GM21526 (cell line): ENCODE measurements around the gene SLC3A2.
"Not testable (repeated sequence)": the region's sequence is repeated elsewhere in the genome, so short reads cannot be mapped to it uniquely, and the experiment has no call there.

ENCODE experiments used
- ATAC-seq: cut with Tn5 transposase; IDR thresholded peaks from one replicate; pipeline ENCODE4 v1.9.1; 2021; ENCODE audit warnings: moderate library complexity; ENCODE audit not compliant: unreplicated experiment, low FRiP score

The SLC3A2 gene

DNA sequence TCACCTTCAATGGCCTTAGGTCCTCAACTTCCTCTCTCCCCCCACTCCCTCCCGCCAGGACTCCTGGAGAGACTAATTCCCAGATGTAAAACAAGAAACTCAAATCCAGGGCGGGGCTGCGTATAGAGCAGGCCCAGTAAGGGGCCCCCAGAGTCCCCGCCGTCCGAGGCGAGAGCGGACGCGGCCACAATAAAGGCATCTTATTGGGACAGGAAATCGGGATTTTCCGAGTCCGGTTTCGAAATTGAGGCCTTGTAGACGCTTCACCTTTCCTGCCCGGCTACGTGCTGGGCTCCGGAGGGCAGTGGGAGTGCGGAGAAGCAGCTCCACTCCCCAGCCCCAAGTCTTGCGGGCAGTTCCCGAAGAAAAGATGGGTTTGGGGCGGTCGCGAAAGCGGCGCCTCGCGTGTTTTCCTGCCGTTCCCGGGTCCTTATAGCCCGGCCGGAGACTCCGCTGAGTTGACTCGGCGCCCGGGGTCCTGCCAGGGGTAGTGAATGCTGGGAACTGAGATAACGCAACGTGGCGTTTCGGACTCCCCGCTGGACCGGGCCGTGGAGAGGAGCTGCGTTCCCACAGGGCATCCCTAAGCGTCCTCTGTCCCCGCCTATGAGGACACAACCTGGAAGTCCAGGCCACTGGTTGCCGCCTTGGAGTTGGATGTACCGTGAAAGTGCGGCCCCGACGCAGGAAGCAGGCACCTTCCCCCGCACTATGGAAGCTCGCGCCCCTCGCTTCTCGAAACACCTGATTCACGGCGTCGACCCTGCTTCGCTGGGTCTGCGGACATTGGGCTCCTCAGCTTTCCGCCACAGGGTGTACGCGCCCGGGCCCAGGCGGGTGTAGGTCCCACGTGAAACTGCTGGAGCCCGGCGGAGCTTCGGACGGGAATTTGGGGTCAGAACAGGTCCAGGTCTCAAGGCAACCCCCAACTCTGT, 45.3 kb downstream of the SLC3A2 start:
- no peak for ATAC-seq

DNA sequence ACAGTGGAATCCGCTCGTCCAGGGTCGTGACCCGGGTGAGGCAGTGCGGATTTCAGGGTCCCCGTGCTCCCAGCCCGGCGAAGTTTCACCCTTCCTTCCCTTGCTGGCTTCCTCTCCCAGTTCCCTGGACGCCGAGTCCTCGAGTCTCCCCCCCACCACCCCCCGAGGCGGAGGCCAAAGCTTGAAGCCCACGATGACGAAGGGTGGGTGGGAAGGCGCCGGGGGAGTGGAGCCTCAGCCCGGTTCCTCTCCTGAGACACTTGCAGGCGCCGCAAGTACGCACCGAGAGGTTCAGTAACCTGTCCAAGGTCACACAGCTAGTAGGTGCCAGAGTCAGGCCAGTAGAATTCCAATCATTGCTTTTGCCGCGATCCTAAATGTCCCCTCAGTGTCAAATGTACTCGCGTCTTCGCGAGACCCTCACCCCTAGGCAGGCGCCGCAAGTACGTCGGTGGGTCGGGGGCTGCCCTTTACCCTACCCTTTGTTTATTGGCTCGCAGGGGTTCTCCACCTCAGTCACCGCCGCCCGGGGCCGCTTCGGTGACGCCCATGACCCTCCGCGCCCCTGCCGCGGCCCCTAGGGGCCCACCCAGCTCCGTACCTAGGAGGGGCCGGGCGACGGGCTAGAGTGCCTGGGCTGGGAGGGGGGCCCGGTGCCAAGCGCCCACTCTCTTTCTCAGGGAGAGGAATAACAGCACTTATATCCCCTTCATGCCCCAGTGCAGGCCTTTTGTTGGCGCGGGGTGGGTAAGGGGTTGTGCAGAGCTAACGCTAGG, 46.2 kb downstream of the SLC3A2 start:
- ATAC-seq: no peak

DNA sequence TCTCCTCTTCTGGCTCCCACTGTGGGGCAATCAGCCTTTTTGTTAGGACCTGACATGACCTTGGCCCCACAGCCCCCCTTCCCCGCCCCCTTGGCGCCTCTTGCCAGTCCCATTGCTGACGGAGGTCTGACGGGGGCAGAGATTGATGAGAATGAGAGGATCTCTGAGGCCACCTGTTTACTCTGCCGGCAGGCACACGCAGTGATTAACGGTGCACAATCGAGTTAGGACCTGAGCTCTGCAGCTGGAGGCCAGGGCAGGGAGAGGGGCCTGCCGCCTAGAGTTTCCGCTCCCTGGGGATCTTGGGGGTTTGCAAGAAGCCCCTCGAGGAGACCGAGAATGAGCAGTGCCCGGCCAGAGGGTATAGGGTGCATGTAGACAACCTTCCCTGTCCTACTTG, 47.3 kb downstream of the SLC3A2 start:
- no peak for ATAC-seq

DNA sequence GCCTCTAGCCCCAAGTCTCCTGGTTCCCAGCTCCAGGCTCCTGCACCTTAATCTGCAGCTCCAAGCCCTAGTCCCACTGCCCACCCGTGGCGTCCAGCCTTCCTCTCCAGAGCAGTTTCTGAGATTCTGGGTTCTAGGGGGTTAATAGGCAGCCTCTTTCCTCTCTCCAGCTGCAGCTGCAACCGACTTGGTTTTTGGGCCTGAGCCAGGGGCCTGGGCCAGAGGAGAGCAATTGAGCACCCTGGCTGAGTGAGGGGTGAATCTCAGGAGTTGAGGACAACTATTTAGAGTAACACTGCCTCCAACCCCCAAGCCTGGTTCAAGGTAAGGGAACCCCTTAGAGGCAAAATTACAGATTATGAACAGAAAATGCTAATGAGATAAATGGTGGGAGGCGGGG, 49.5 kb downstream of the SLC3A2 start:
- no peak for ATAC-seq

DNA sequence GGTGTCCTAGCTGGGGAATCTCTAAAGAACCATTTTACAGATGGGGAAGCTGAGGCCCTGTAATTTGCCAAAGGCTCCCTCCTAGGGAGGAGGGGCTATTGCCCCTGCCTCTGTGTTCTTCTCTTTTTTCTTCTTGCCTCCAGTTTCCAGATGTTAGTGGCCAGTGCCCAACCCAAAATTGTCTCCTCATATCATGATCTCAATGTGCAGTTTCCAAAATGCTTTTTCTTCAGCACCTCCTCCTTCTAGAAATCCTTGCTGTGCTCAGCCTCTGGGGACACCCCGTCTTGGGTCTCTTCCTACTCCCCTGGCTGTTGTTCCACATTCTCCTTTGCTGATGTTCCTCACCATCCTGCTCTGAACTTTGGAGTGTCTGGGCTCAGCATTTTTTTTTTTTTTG, 50.0 kb downstream of the SLC3A2 start:
- ATAC-seq: no peak

DNA sequence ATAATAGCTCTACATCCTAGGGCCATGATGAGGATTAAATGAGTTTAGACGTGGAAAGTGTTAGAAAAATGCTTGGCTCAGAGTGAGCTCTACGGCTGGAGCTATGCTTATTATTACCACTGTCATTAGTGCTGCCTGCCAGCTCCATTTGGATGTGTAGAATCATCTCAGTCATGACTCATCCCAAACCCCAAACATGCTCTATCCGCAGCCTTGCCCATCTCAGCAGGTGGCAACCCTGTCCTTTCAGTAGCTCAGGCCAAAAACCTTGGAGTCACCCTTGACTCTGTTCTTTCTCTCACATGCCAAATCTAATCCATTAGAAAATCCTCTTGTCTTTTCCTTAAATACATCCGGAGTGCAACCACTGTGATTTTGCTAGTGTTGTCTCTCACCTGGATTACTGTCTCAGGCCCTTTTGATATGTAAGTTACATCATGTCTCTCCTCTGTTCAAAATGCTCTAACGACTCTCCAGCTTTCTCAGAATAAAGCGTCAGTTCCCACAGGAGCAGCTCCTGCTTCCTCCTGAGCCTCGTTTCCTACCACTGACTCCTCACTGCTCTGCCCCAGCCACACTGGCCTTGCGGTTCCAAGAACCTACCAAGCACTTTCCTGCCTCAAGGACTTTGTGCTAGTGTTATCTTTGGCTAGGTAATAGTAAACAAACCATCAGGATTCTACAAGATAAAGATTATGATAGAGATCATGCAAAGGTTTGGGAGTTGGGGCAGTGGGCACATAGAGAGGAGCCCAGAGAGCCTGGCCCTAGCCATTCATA, 51.0 kb downstream of the SLC3A2 start:
- no peak for ATAC-seq

DNA sequence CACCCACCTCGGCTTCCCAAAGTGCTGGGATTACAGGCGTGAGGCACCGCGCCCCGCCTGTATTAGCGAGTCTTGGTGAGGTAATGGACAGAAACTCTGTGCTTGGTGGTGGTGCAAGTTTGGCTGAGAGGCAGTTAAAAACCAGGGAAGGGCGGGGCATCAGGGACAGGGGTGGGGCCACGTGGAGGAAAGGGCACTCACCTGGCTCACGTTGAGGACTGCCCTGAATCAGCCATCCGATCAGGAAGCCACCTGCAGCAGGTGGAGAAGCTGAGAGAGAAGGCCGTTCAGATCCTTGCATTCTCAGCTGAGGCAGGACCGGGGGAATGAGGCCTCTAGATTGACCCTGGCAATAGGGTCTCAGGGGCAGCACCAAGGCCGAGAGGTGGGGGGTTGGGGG, 52.6 kb downstream of the SLC3A2 start:
- ATAC-seq: no peak

DNA sequence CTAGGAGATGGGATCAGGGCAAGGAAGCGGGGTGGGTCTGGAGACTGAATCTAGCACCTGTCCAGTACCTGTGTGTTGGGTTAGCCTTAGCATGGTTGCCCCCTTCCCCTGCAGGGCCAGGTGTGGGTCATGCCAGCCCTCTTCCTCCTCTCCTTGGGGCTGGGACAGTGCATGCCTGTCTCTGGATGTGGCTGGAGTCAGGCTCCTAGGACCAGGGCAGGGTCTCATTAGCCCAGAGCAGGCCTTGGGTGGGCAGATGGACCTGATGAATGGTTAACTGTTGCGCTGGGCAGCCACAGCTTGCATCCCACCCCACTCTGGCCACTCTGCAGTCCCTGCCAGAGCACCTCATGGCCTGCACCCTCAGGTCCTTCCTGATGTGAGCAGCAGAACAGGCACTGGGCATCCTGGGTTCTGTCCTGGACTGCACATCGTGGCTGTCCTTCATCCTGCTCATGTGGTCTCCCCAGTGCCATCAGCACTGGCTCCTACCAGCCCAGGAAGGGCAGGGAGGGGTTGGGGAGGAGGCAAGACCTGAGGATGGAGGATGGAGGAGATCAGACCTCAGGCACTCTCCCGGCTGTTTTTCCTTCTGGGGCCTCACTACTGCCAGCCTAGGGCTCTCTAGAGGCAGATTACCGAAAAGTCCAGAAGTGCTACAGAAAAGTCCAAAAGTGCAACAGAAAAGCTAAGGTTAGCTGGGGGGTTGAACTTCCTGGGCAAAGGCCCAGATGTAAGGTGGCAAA, 53.2 kb downstream of the SLC3A2 start:
- ATAC-seq: no peak

DNA sequence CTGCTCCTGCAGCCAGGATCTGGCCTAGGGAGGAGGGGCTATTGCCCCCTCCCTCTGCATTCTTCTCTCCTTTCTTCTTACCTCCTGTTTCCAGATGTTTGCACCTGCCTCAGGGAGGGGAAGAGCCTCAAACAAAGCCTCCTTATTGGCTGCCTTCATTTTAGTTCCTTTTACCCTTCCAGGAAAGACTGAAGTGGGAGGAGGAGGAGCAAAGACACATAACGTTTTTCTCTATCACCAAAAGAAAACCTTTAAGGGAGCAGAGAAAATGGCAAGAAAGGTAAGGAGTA, 53.7 kb downstream of the SLC3A2 start:
- ATAC-seq: no peak

DNA sequence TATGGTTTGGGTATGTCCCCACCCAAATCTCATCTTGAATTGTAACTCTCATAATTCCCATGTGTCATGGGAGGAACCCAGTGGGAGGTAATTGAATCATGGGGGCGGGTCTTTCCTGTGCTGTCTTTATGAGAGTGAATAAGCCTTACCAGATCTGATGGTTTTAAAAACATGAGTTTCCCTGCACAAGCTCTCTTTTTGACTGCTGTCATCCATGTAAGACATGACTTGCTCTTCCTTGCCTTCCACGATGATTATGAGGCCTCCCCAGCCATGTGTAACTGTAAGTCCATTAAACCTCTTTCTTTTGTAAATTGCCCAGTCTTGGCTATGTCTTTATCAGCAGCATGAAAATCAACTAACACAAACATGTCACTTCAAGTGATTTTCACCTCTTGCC, 56.8 kb downstream of the SLC3A2 start:
- ATAC-seq: not testable (repeated sequence)
